Esophagus mucosa (tissue), 1 donor: ENCODE data around the gene NGF. TPM values are rescaled to one million over a fixed set of nuclear protein-coding genes. Genes with fewer than 3 reads are reported as not detected.
A peak's percentile ranks its signal among the peaks of the same experiment; 100 is the strongest.
"Not testable (repeated sequence)": the region's sequence is repeated elsewhere in the genome, so short reads cannot be mapped to it uniquely, and the experiment has no call there.

Experiments used
- ATAC-seq: fragments of 200-7000 bp; cut with Tn5 transposase; one replicate; pipeline ENCODE4 v1.9.1; 2020
- total RNA-seq: library from RNA; stranded (reverse); gene quantifications from one replicate; pipeline ENCODE4 v1.2.4, GENCODE V29; 2023
- donor health status: DM: yes; HTN: yes; CAD: no.

Gene NGF
- 0.52 TPM for total RNA-seq

- ATAC-seq: peak; percentile 73
Measured at GRCh38 chr1:115337633-115338456, at the start of gene NGF. NGF (minus strand) TSS chr1:115338249; CDS start chr1:115286795, 51,454 bp downstream.

- not testable (repeated sequence) for ATAC-seq
Measured at GRCh38 chr1:115383455-115383854, 45.4 kb upstream of the NGF start.

- ATAC-seq: no peak
Measured at GRCh38 chr1:115379943-115380342, 41.9 kb upstream of the NGF start.

GRCh38 chr1:115377411-115377810 is 39.4 kb upstream of the NGF start:
- no peak for ATAC-seq

- ATAC-seq: no peak
Measured at GRCh38 chr1:115374598-115374997, 36.5 kb upstream of the NGF start.

GRCh38 chr1:115373305-115373704 is 35.3 kb upstream of the NGF start:
- ATAC-seq: peak; percentile 57

GRCh38 chr1:115365738-115366137 is 27.7 kb upstream of the NGF start:
- no peak for ATAC-seq

GRCh38 chr1:115364780-115365155 is 26.7 kb upstream of the NGF start:
- ATAC-seq: no peak

- ATAC-seq: no peak
Measured at GRCh38 chr1:115364046-115364779, 26.2 kb upstream of the NGF start.

GRCh38 chr1:115363171-115363570 is 25.1 kb upstream of the NGF start:
- no peak for ATAC-seq

- not testable (repeated sequence) for ATAC-seq
Measured at GRCh38 chr1:115360505-115361129, 22.6 kb upstream of the NGF start.

GRCh38 chr1:115359787-115360452 is 21.9 kb upstream of the NGF start:
- not testable (repeated sequence) for ATAC-seq

- ATAC-seq: no peak
Measured at GRCh38 chr1:115356356-115356755, 18.3 kb upstream of the NGF start.

- ATAC-seq: no peak
Measured at GRCh38 chr1:115355069-115355468, 17.0 kb upstream of the NGF start.

GRCh38 chr1:115351143-115351542 is 13.1 kb upstream of the NGF start:
- ATAC-seq: no peak

- ATAC-seq: no peak
Measured at GRCh38 chr1:115348636-115349035, 10.6 kb upstream of the NGF start.

- ATAC-seq: no peak
Measured at GRCh38 chr1:115347282-115347681, 9.2 kb upstream of the NGF start.

- ATAC-seq: no peak
Measured at GRCh38 chr1:115343200-115343737, 5.2 kb upstream of the NGF start.

- ATAC-seq: no peak
Measured at GRCh38 chr1:115341948-115342347, 3.9 kb upstream of the NGF start.

GRCh38 chr1:115340879-115341278 is 2.8 kb upstream of the NGF start:
- no peak for ATAC-seq

GRCh38 chr1:115338457-115338820 is 390 bp upstream of the NGF start:
- ATAC-seq: no peak

GRCh38 chr1:115337276-115337632 is 795 bp downstream of the NGF start:
- peak; percentile 29 for ATAC-seq

GRCh38 chr1:115336741-115337140 is 1.3 kb downstream of the NGF start:
- peak; percentile 20 for ATAC-seq
